A549 treated with AZD2906 at 1 μM for 4 hours (cell line): ENCODE measurements around the gene PTPN18. TPM values are rescaled to one million over a fixed set of nuclear protein-coding genes. Genes with fewer than 3 reads are reported as not detected.

Experiments used
- total RNA-seq: library from RNA; stranded (reverse); fragments of 200-300 nt; extraction: Qiagen RNA extraction; gene quantifications from 5 replicates; pipeline ENCODE4 v1.2.3, GENCODE V29; 2022

PTPN18 gene, protein sequence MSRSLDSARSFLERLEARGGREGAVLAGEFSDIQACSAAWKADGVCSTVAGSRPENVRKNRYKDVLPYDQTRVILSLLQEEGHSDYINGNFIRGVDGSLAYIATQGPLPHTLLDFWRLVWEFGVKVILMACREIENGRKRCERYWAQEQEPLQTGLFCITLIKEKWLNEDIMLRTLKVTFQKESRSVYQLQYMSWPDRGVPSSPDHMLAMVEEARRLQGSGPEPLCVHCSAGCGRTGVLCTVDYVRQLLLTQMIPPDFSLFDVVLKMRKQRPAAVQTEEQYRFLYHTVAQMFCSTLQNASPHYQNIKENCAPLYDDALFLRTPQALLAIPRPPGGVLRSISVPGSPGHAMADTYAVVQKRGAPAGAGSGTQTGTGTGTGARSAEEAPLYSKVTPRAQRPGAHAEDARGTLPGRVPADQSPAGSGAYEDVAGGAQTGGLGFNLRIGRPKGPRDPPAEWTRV
- 28.5 to 31.5 TPM (median 30.7 TPM) in 5 replicates for total RNA-seq

DNA sequence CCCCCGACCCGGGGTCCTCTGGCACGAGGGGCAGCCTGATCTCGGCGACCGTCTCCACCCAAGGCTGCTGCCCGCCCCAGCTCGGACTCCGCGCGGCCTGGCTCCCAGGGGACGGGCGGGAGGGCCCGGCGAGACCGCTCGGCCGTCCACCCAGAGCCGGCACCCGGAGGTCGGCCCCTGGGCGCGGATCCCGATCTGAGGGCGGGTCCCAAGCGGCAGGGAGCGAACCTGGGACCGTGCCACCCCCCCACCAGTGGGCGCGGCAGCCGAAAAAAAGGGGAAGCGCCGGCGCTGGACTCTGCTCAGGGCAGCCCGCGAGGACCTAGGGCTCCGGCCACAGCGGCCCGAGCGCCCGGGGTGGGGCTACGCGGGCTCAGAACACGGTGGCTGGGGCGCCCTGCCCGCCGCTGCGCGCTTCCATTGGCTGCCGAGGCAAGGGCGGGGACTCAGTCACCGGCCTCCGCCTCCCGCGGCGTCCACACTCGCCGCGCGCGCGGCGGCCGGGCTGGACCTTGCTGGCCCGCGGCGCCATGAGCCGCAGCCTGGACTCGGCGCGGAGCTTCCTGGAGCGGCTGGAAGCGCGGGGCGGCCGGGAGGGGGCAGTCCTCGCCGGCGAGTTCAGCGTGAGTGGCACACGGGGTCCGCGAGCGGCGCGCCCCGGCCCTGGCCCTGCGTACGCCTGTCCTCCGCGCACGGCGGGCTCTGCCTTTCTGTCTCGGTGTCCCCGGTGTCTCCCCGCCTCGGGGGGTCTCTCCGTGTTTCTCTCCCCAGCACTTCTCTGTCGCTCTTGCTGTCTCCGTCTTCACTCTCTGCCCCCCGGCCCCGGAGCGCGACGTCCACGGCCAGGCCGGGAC is at the start of gene PTPN18:
Gene PTPN18, plus strand, starts transcription at position 479 of the 854 bp plus-strand sequence. Its CDS starts 52 bp downstream, at position 531.

DNA sequence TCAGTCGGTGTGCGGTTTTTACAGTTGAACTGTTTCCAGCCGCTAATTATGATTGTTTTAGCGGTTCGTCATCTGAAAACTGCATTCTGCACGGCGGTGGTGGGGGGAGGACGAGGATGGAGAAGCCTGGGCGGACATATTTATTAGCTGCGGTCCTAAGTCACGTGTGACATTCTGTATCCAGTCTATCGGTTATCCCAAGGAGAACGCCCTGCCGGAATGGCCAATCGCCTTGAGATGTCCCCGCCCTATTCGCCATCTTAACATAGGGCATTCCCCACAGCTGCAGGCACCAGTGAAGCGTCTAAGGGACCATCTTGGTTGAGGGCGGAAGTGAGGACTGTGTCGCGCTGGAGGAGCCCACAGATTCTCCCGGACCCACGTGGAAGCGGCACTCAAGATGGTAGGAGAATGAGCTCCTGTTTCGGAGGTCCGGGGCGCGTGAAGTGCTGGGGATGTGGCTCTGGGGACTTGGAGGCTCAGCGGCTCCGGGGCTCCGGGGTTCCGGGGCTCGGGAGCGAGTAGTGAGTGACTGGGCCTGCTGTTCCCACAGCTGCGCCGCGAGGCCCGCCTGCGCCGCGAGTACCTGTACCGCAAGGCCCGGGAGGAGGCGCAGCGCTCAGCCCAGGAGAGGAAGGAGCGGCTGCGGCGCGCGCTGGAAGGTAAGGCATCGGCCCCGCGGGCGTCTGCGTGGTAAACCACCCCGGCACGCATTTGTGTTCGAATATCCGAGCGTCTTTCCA is 13.2 kb upstream of the PTPN18 start, which contains the start of gene IMP4:
Gene IMP4, plus strand, starts transcription at position 365 of the 743 bp plus-strand sequence. Its CDS starts 36 bp downstream, at position 401.

Other genes starting within 250 kb of the PTPN18 start
- gene POTEF, start 226.8 kb upstream of the PTPN18 start, total RNA-seq: not detected in 5 replicates
- 4.2 to 6.8 TPM (median 6.2 TPM) in 5 replicates for gene CCDC74B, start 210.9 kb upstream of the PTPN18 start, total RNA-seq
- gene SMPD4, start 174.5 kb upstream of the PTPN18 start, total RNA-seq: 72.4 to 84.4 TPM (median 82.4 TPM) in 5 replicates
- 265 to 474 TPM (median 469 TPM) in 5 replicates for gene MZT2B, start 173.8 kb upstream of the PTPN18 start, total RNA-seq
- 5.2 to 8.8 TPM (median 6.9 TPM) in 5 replicates for gene TUBA3E, start 157.6 kb upstream of the PTPN18 start, total RNA-seq
- 140 to 169 TPM (median 159 TPM) in 5 replicates for gene IMP4, start 13.2 kb upstream of the PTPN18 start, total RNA-seq
- 0.01 TPM in 1 of 5 replicates, not detected in the others for gene POTEI, start 153.3 kb downstream of the PTPN18 start, total RNA-seq
- not detected in 5 replicates for gene CFC1B, start 165.2 kb downstream of the PTPN18 start, total RNA-seq
- 0.11 TPM in 1 of 5 replicates, not detected in the others for gene CFC1, start 243.5 kb downstream of the PTPN18 start, total RNA-seq